ENCODE measurements around the gene SH3TC1.

GRCh38 chr4:8244931-8245460, 45.9 kb downstream of the SH3TC1 start:
- no peak for TF ChIP-seq CTCF (IDR thresholded peaks at IDR 0.05)
- no peak for TF ChIP-seq POLR2AphosphoS5 (IDR thresholded peaks at IDR 0.05)
- no peak for TF ChIP-seq EP300 (IDR thresholded peaks at IDR 0.05)
- no peak for TF ChIP-seq POLR2A (IDR thresholded peaks at IDR 0.05)

Data from gastroesophageal sphincter (tissue), 3 donors.